Heart left ventricle (tissue), 13 donors: Measurements from ENCODE around the gene CHP2.

Source experiments
- POLR2A ChIP-seq, 2 donors: fragments of 450-650 bp; IDR thresholded peaks; one replicate each; pipeline ENCODE4 v1.6.1; 2017; ENCODE audit warnings: antibody characterized with exemption in 2 of 2, mild to moderate bottlenecking in 2 of 2, moderate library complexity in 2 of 2
- TF ChIP-seq, protein P1 (sequence below), 12 donors: fragments of 200-600 bp; sonication (generic) in 4 of 12; IDR thresholded peaks; one replicate each; pipeline versions ENCODE4 v1.5.0 to v1.8.0; 2018 to 2022; ENCODE audit warnings: antibody characterized with exemption in 12 of 12, mild to moderate bottlenecking in 5 of 12
- donor health status: ischemic (EF 13 %, LVEDD 7.1; RV severe dilation, severe dysfunction).
- donor health status: DM: no; HTN: yes; CAD: no.
- donor health status: DM: no; HTN: no; CAD: no.
- donor health status: ischemic (EF 25% LVEDD 6.9; RV normal size, moderate dysfunction).
- donor health status: ischemic (EF 25% LVEDD 5.7; RV mildly dilated, moderate dysfunction).
- donor health status: ischemic (EF 35%, LVEDD 5.7; RV mildly dilated, moderate dysfunction).
- donor health status: nonischemic (EF 11% LVEDD 7.7; RV severe dilation, severe dysfunction).
- donor health status: DM: yes; HTN: yes; CAD: no.
- donor health status: PGD.
- donor health status: ischemic (EF 29% LVEDD 5.4; RV normal size, mild dysfunction).
- donor health status: nonischemic (EF 23%, LVEDD 6.1; RV moderate dilation, normal function).

- TF ChIP-seq, protein P1, sequence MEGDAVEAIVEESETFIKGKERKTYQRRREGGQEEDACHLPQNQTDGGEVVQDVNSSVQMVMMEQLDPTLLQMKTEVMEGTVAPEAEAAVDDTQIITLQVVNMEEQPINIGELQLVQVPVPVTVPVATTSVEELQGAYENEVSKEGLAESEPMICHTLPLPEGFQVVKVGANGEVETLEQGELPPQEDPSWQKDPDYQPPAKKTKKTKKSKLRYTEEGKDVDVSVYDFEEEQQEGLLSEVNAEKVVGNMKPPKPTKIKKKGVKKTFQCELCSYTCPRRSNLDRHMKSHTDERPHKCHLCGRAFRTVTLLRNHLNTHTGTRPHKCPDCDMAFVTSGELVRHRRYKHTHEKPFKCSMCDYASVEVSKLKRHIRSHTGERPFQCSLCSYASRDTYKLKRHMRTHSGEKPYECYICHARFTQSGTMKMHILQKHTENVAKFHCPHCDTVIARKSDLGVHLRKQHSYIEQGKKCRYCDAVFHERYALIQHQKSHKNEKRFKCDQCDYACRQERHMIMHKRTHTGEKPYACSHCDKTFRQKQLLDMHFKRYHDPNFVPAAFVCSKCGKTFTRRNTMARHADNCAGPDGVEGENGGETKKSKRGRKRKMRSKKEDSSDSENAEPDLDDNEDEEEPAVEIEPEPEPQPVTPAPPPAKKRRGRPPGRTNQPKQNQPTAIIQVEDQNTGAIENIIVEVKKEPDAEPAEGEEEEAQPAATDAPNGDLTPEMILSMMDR (IDR thresholded peaks at IDR 0.05) = no peak
- TF ChIP-seq POLR2A (IDR thresholded peaks at IDR 0.05) = no peak
Observed at GRCh38 chr16:23705517-23705902, 49.3 kb upstream of the CHP2 start.
